Measurements from ENCODE around the gene MLXIP.

Gene MLXIP

DNA sequence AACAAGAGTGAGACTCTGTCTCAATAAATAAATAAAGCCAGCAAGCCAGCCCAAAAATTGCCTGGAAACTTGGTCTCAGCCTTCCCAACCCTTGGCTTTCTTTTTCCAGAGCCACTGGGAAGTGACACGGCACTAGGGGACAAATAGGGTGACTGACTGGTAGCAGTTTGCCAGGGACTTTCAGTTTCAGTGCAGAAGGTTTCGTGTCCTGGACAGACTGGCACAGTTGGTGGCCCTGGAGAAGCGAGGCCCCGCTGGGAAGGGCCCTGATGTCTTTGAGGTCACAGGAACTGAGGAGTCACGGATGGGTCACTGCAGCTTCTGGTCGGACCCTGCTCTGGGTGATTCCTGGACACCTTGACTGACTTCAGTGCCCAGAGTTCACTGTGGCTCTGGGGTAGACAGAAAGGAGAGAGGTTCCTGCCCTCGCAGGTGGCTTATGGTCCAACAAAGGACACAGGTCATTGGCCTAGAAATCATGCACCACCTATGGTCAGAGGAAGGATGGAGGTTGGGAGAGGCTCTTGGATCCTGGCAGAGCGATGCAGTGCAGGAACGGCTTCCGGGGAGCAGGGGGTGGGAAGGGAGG, 107.0 kb downstream of the MLXIP start:
- DNase-seq (ENCODE audit: low spot score): no peak

GRCh38 chr12:122187466-122187865, 108.9 kb downstream of the MLXIP start:
- no peak for DNase-seq (ENCODE audit: low spot score)

GRCh38 chr12:122189626-122190475, 111.3 kb downstream of the MLXIP start:
- no peak for DNase-seq (ENCODE audit: low spot score)

DNA sequence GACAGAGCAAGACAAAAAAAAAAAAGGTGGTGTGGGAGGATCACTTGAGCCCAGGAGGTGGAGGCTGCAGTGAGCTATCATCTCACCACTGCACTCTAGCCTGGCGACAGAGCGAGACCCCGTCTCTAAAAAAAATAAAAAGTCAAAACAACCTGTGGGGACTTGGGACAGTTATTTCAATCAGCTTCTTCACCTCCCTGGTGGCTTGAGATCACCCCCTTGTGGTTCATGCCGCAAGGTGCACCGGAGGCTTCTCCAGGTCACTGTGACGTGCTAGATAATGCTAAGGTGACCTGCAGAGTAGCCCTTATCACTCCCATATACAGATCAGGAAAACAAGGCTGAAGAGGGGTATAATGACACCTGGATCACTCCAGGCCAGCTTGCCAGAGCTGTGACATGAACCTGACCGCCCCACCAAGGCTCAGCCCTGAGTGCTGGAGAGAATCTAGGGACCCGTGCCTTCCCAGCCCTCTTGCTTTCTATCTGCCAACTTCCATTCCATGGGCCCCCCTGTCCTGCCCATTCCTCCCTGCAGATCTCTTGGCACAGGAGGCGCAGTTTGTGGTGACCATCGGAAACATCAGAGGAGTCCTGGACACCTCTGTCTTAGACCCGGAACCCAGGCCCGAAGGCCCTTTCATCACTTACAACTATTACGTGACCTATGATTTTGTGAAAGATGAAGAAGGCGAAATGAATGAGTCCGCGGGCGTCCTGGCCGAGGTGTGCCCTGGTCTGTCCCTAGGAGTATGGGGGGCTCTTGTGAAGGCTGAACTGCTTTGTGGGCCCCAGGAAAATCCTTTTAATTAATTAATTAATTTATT, 112.5 kb downstream of the MLXIP start:
- DNase-seq (ENCODE audit: low spot score): peak; percentile 63

DNA sequence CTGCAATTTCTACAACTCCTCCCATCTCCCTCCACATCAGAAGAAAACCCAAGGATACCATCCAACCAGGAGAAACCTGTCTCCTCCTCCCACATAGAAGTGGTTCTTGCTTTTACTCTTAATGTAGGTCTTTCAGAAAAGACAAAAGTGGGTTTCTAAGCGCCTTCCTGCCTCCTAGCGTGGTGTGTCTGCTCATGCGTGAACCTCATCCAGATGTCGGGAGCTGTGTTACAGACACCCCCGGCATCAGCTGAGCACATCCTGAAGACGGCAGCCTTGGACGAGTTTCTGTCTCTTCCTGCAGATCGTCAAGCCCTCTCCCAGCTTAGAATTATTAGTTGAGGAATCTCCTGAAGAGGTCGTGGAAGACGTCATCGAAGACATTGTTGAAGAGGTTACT, 113.9 kb downstream of the MLXIP start:
- DNase-seq (ENCODE audit: low spot score): no peak

DNA sequence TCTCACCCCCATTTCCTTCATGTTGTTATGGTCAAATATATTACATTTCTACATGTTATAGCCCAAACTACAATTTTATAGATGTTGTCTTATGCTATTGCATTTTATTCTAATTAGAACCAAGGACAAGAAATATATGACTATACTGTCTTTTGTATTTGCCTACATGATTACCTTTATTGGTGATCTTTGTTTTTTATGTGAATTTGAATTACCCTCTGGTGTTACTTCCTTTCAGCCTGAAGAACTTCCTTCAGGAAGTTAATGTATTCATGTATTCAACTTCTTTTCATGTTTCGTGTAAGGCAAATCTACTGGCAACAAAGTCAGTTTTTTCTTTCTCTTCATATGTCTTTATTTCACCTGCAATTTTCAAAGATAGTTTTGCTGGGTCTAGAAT, 116.2 kb downstream of the MLXIP start:
- no peak for DNase-seq (ENCODE audit: low spot score)

DNA sequence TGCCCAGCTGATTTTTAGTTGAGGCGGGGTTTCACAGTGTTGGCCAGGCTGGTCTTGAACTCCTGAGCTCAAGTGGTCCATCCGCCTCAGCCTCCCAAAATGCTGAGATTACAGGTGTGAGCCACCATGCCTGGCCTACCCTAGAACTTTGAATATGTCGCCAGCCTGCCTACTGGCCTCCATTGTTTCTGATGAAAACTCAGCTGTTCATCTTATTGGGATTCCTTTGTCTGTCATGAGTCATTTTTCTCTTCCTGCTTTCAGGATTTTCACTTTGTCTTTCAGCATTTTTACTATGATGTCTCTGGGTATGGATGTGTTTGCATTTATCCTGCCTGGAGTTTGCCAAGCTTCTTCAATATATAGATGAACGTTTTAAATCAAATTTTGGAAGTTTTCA, 116.8 kb downstream of the MLXIP start:
- no peak for DNase-seq (ENCODE audit: low spot score)
